ENCODE data around the gene RAF1.

Gene RAF1

GRCh38 chr3:12582730-12583129, 81.2 kb downstream of the RAF1 start:
- Mint-ChIP-seq H3K27me3 (ENCODE audit: low read depth) (no peaks in the 10 kb centered on the region), H3K9me3 (no peaks in the 10 kb centered on the region), H3K36me3 (ENCODE audit: low read depth) (peaks cover 47% of the 10 kb centered on the region), H3K27ac (no peak overlapping the region), H3K4me1 (ENCODE audit: low read depth) (peaks cover 2% of the 10 kb centered on the region), H3K4me3 (no peak overlapping the region)

DNA sequence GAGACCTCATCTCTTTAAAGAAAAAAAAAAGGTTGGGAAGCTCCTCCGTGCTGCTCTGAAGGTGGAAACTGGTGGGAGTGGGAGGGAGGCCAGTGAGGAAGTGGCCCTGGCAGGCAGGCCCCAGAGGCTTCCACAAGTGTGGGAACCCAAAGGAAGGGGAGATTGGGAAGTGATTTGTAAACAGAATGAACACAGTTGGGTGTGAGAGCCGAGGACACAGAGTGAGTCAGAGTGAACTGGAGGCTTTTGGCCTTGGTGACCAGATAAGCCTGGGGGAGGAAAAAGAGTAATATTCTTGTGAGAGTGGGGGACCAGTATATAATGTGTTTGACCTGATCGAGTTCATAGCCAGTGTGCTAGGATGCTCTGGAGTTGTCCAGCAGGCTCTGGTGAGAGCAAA, 84.0 kb downstream of the RAF1 start:
- H3K27ac Mint-ChIP-seq: no peak overlapping the region
- H3K36me3 Mint-ChIP-seq (ENCODE audit: low read depth): peaks cover 56% of the 10 kb centered on the region
- H3K4me3 Mint-ChIP-seq: no peak overlapping the region
- H3K9me3 Mint-ChIP-seq: no peaks in the 10 kb centered on the region
- no peaks in the 10 kb centered on the region for H3K27me3 Mint-ChIP-seq (ENCODE audit: low read depth)
- H3K4me1 Mint-ChIP-seq (ENCODE audit: low read depth): peaks cover 2% of the 10 kb centered on the region

GRCh38 chr3:12579456-12579855, 84.5 kb downstream of the RAF1 start:
- H3K27ac Mint-ChIP-seq: no peak overlapping the region
- no peaks in the 10 kb centered on the region for H3K9me3 Mint-ChIP-seq
- no peak overlapping the region for H3K4me3 Mint-ChIP-seq
- H3K27me3 Mint-ChIP-seq (ENCODE audit: low read depth): no peaks in the 10 kb centered on the region
- peaks cover 51% of the 10 kb centered on the region for H3K36me3 Mint-ChIP-seq (ENCODE audit: low read depth)
- peaks cover 2% of the 10 kb centered on the region for H3K4me1 Mint-ChIP-seq (ENCODE audit: low read depth)

DNA sequence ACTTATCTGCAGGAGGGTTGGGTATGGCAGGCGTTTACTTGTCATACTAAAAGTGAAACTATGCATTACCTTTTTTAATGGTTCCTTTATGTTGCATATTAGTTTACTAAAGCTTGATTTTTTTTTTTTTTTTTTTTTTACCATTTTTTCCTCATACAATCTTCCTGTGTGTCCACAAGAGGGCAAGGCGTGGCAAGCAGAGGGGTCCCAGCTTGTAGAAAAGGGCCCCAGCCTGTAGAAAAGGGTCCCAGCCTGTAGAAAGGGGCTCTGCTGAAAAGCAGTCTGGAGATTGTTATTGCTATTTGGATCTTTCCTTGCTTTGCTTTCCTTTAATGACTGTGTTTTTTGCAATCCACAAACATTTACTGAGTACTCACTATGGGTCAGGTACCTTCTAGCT, 85.2 kb downstream of the RAF1 start:
- Mint-ChIP-seq H3K36me3 (ENCODE audit: low read depth) (peaks cover 46% of the 10 kb centered on the region), H3K4me3 (no peak overlapping the region), H3K4me1 (ENCODE audit: low read depth) (peaks cover 2% of the 10 kb centered on the region), H3K27ac (no peak overlapping the region), H3K27me3 (ENCODE audit: low read depth) (no peaks in the 10 kb centered on the region), H3K9me3 (no peaks in the 10 kb centered on the region)

- H3K4me1 Mint-ChIP-seq (ENCODE audit: low read depth): peaks cover 2% of the 10 kb centered on the region
- H3K4me3 Mint-ChIP-seq: no peak overlapping the region
- no peaks in the 10 kb centered on the region for H3K27me3 Mint-ChIP-seq (ENCODE audit: low read depth)
- H3K36me3 Mint-ChIP-seq (ENCODE audit: low read depth): peaks cover 44% of the 10 kb centered on the region
- H3K9me3 Mint-ChIP-seq: no peaks in the 10 kb centered on the region
- no peak overlapping the region for H3K27ac Mint-ChIP-seq
These were observed 86.5 kb downstream of the RAF1 start for GRCh38 chr3:12577379-12577778.

GRCh38 chr3:12574661-12575060, 89.3 kb downstream of the RAF1 start:
- Mint-ChIP-seq H3K4me1 (ENCODE audit: low read depth) (peaks cover 2% of the 10 kb centered on the region), H3K4me3 (no peak overlapping the region), H3K36me3 (ENCODE audit: low read depth) (peaks cover 55% of the 10 kb centered on the region), H3K27me3 (ENCODE audit: low read depth) (no peaks in the 10 kb centered on the region), H3K9me3 (no peaks in the 10 kb centered on the region), H3K27ac (no peak overlapping the region)

GRCh38 chr3:12574131-12574530, 89.8 kb downstream of the RAF1 start:
- Mint-ChIP-seq H3K4me3 (no peak overlapping the region), H3K9me3 (no peaks in the 10 kb centered on the region), H3K27me3 (ENCODE audit: low read depth) (no peaks in the 10 kb centered on the region), H3K4me1 (ENCODE audit: low read depth) (peaks cover 2% of the 10 kb centered on the region), H3K36me3 (ENCODE audit: low read depth) (peaks cover 55% of the 10 kb centered on the region), H3K27ac (no peak overlapping the region)

GRCh38 chr3:12571986-12572385, 91.9 kb downstream of the RAF1 start:
- no peaks in the 10 kb centered on the region for H3K4me1 Mint-ChIP-seq (ENCODE audit: low read depth)
- H3K4me3 Mint-ChIP-seq: no peak overlapping the region
- peaks cover 52% of the 10 kb centered on the region for H3K36me3 Mint-ChIP-seq (ENCODE audit: low read depth)
- no peak overlapping the region for H3K27ac Mint-ChIP-seq
- peaks cover under 1% of the 10 kb centered on the region for H3K9me3 Mint-ChIP-seq
- no peaks in the 10 kb centered on the region for H3K27me3 Mint-ChIP-seq (ENCODE audit: low read depth)

DNA sequence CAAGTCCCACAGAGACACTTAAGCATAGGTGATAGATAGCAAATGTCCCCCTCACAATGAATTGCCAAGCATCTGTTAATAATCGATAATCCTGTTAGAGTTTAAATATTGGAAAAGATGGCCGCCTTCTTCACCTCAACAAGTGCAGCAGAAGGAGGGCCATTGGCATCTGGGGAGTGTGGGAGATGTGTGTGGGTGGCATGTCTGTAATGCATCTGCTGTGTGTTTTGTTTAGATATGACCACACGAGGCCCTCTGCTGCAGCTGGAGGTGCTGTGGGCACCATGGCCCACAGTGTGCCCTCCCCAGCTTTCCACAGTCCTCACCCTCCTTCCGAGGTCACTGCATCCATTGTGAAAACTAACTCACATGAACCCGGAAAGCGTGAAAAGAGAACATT, 94.1 kb downstream of the RAF1 start:
- H3K36me3 Mint-ChIP-seq (ENCODE audit: low read depth): peaks cover 49% of the 10 kb centered on the region
- H3K4me3 Mint-ChIP-seq: no peak overlapping the region
- no peaks in the 10 kb centered on the region for H3K27me3 Mint-ChIP-seq (ENCODE audit: low read depth)
- H3K27ac Mint-ChIP-seq: no peak overlapping the region
- H3K9me3 Mint-ChIP-seq: peaks cover 15% of the 10 kb centered on the region
- peaks cover 5% of the 10 kb centered on the region for H3K4me1 Mint-ChIP-seq (ENCODE audit: low read depth)

DNA sequence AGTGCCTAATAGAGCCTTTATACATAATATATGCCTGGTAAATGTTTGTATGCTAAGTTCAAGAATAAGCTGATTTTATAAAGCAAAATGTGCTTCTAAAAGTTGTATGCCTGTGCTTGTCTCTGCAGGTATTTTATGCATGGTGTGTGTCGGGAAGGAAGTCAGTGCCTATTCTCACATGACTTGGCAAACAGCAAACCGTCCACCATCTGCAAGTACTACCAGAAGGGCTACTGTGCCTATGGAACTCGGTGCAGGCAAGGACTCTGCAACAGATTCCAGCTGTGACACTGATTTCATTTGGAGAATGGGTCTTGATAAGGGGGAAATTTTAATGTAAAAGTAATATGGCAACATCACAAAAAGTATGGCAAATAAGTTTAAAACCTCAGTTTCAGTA, 95.2 kb downstream of the RAF1 start:
- Mint-ChIP-seq H3K27me3 (ENCODE audit: low read depth) (no peaks in the 10 kb centered on the region), H3K27ac (no peak overlapping the region), H3K9me3 (peaks cover 19% of the 10 kb centered on the region), H3K4me3 (no peak overlapping the region), H3K36me3 (ENCODE audit: low read depth) (peaks cover 53% of the 10 kb centered on the region), H3K4me1 (ENCODE audit: low read depth) (peaks cover 5% of the 10 kb centered on the region)

GRCh38 chr3:12566976-12567375, 96.9 kb downstream of the RAF1 start:
- peaks cover 19% of the 10 kb centered on the region for H3K9me3 Mint-ChIP-seq
- H3K27ac Mint-ChIP-seq: no peak overlapping the region
- peaks cover 5% of the 10 kb centered on the region for H3K4me1 Mint-ChIP-seq (ENCODE audit: low read depth)
- H3K36me3 Mint-ChIP-seq (ENCODE audit: low read depth): peaks cover 44% of the 10 kb centered on the region
- H3K4me3 Mint-ChIP-seq: no peak overlapping the region
- no peaks in the 10 kb centered on the region for H3K27me3 Mint-ChIP-seq (ENCODE audit: low read depth)

DNA sequence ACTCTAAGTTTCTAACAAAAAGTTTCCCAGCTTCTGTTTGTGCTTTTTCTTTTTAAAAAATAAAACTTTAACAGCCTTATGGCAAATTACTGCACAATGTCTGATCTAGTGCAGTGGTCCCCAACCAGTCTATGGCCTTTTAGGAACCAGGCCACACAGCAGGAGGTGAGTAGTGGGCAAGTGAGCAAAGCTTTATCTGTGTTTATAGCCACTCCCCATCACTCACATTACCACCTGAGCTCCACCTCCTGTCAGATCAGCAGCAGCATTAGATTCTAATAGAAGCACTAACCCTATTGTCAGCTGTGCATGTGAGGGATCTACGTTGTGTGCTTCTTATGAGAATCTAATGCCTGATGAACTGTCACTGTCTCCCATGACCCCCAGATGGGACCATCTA, 101.5 kb downstream of the RAF1 start:
- H3K27ac Mint-ChIP-seq: no peak overlapping the region
- no peaks in the 10 kb centered on the region for H3K27me3 Mint-ChIP-seq (ENCODE audit: low read depth)
- no peak overlapping the region for H3K4me3 Mint-ChIP-seq
- peaks cover 20% of the 10 kb centered on the region for H3K4me1 Mint-ChIP-seq (ENCODE audit: low read depth)
- peaks cover 19% of the 10 kb centered on the region for H3K36me3 Mint-ChIP-seq (ENCODE audit: low read depth)
- peaks cover 19% of the 10 kb centered on the region for H3K9me3 Mint-ChIP-seq

GRCh38 chr3:12561397-12561796, 102.5 kb downstream of the RAF1 start:
- no peak overlapping the region for H3K4me3 Mint-ChIP-seq
- H3K27ac Mint-ChIP-seq: no peak overlapping the region

DNA sequence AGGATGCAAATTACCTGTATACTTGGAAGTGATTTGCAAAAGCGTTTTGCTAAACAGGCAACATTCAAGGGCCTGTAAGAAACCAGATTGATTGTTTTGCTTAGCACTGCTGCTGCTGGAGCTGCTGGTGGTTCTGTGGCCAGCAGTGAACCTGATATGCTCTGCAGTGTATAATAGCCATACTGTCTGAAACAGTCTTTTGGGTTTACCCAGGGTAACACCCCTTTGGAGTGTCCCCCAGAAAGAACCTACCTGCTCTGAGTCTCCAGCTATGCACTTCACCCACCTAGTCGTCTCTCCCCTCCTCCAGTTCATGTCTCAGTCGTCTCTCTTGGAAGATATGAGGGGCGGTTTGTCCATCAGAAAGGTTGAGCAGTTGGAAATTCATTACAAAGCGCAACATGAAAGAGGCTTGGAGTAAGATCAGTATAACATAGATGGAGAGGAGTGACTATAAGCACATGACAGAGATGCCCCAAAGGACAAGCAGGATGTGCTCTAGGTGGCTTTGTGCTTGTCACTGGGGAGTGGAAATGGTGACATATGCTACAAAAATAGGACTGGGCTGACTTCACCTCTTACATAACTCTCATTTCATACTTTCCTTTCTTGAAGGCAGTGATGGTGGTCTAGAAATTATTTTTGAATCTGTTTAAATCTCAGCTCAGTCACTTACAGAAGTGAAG, 103.3 kb downstream of the RAF1 start:
- H3K4me3 Mint-ChIP-seq: no peak overlapping the region
- H3K9me3 Mint-ChIP-seq: peaks cover 9% of the 10 kb centered on the region
- peak overlapping the region; percentile 5 for H3K27ac Mint-ChIP-seq
- peaks cover 24% of the 10 kb centered on the region for H3K4me1 Mint-ChIP-seq (ENCODE audit: low read depth)
- H3K36me3 Mint-ChIP-seq (ENCODE audit: low read depth): peaks cover 9% of the 10 kb centered on the region
- peaks cover 4% of the 10 kb centered on the region for H3K27me3 Mint-ChIP-seq (ENCODE audit: low read depth)

More at GRCh38 chr3:12561397-12561796, 102.5 kb downstream of the RAF1 start:
- Mint-ChIP-seq H3K9me3 (peaks cover 14% of the 10 kb centered on the region), H3K36me3 (ENCODE audit: low read depth) (peaks cover 13% of the 10 kb centered on the region), H3K27me3 (ENCODE audit: low read depth) (no peaks in the 10 kb centered on the region), H3K4me1 (ENCODE audit: low read depth) (peaks cover 22% of the 10 kb centered on the region)

DNA sequence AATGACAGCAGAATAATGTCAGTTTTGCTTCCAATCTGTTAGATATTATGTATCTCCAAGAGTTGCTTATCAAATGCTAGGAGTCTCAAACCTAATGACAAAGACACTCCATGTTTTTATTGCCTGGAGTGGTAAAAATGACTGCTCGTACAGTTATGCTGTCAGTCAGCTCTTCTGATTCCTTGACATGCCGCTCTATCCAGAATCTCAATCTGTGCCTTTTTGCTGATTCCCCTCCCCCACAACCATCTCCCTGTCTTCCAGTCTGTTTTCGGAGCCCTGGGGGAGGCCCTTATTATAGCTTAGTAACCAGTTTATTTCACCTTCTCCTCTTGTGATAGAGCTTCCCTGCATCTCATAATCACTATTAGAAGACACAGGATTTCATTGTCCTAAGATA, 104.4 kb downstream of the RAF1 start:
- Mint-ChIP-seq H3K9me3 (peaks cover 1% of the 10 kb centered on the region), H3K27ac (no peak overlapping the region), H3K4me1 (ENCODE audit: low read depth) (peaks cover 25% of the 10 kb centered on the region), H3K4me3 (peak overlapping the region; percentile 47), H3K36me3 (ENCODE audit: low read depth) (peaks cover 2% of the 10 kb centered on the region), H3K27me3 (ENCODE audit: low read depth) (peaks cover 14% of the 10 kb centered on the region)

GRCh38 chr3:12558706-12559105, 105.2 kb downstream of the RAF1 start:
- Mint-ChIP-seq H3K36me3 (ENCODE audit: low read depth) (no peaks in the 10 kb centered on the region), H3K9me3 (no peaks in the 10 kb centered on the region), H3K4me3 (no peak overlapping the region), H3K27me3 (ENCODE audit: low read depth) (peaks cover 22% of the 10 kb centered on the region), H3K4me1 (ENCODE audit: low read depth) (peaks cover 29% of the 10 kb centered on the region), H3K27ac (no peak overlapping the region)

Data from T-helper 1 cell treated with Interleukin-12 subunit alpha and Interleukin-12 subunit beta and Interleukin-4 antibody, amounts not matched to agents 30 μg/mL and 1 μg/mL, for 36 hours (primary cell).